ENCODE results near the gene SCAI.
"Not testable (repeated sequence)": the region's sequence is repeated elsewhere in the genome, so short reads cannot be mapped to it uniquely, and the experiment has no call there.

The SCAI gene

DNA sequence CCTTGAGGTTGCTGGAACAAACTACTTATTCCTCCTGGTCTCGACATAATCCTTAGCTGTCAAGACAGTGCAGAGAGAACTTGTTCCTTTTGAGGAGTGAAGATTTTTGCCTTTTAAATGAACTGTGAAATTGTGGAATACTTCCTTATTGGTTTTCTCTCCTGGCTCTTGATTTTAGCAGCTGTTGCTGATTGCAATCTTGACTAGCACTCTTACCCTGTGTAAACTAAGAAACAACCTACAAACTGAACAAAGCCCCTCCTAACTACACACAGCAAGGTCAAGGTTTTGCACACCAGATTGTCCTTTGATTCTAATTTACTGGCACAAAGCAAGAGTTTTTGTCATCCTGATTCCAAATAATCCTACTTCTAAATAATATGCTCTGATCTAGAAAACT, 118.4 kb downstream of the SCAI start:
- TF ChIP-seq CSDC2 (CRISPR knock-in tag; IDR thresholded peaks at IDR 0.05) (no peak), ZNF8 (CRISPR knock-in tag; IDR thresholded peaks at IDR 0.05) (no peak), ARNTL (CRISPR knock-in tag; IDR thresholded peaks at IDR 0.05; ENCODE audit: borderline replicate concordance, low read depth) (no peak), SNAI2 (CRISPR knock-in tag; IDR thresholded peaks at IDR 0.05) (no peak), RARB (CRISPR knock-in tag; IDR thresholded peaks at IDR 0.05) (no peak), TCF4 (CRISPR knock-in tag; IDR thresholded peaks at IDR 0.05; ENCODE audit: borderline replicate concordance) (no peak), ESRRG (CRISPR knock-in tag; IDR thresholded peaks at IDR 0.05) (no peak), ISL1 (CRISPR knock-in tag; IDR thresholded peaks at IDR 0.05) (no peak), OSR1 (CRISPR knock-in tag; IDR thresholded peaks at IDR 0.05) (no peak), BACH2 (CRISPR knock-in tag; IDR thresholded peaks at IDR 0.05; ENCODE audit: borderline replicate concordance) (no peak), TOX (CRISPR knock-in tag; IDR thresholded peaks at IDR 0.05; ENCODE audit: borderline replicate concordance) (no peak), ZNF70 (CRISPR knock-in tag; IDR thresholded peaks at IDR 0.05) (no peak), ZC3H10 (CRISPR knock-in tag; IDR thresholded peaks at IDR 0.05) (no peak)
- TF ChIP-seq, protein P1, sequence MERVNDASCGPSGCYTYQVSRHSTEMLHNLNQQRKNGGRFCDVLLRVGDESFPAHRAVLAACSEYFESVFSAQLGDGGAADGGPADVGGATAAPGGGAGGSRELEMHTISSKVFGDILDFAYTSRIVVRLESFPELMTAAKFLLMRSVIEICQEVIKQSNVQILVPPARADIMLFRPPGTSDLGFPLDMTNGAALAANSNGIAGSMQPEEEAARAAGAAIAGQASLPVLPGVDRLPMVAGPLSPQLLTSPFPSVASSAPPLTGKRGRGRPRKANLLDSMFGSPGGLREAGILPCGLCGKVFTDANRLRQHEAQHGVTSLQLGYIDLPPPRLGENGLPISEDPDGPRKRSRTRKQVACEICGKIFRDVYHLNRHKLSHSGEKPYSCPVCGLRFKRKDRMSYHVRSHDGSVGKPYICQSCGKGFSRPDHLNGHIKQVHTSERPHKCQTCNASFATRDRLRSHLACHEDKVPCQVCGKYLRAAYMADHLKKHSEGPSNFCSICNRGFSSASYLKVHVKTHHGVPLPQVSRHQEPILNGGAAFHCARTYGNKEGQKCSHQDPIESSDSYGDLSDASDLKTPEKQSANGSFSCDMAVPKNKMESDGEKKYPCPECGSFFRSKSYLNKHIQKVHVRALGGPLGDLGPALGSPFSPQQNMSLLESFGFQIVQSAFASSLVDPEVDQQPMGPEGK (CRISPR knock-in tag; IDR thresholded peaks at IDR 0.05; ENCODE audit: borderline replicate concordance): no peak
- TF ChIP-seq, protein P2, sequence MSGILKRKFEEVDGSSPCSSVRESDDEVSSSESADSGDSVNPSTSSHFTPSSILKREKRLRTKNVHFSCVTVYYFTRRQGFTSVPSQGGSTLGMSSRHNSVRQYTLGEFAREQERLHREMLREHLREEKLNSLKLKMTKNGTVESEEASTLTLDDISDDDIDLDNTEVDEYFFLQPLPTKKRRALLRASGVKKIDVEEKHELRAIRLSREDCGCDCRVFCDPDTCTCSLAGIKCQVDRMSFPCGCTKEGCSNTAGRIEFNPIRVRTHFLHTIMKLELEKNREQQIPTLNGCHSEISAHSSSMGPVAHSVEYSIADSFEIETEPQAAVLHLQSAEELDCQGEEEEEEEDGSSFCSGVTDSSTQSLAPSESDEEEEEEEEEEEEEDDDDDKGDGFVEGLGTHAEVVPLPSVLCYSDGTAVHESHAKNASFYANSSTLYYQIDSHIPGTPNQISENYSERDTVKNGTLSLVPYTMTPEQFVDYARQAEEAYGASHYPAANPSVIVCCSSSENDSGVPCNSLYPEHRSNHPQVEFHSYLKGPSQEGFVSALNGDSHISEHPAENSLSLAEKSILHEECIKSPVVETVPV (CRISPR knock-in tag; IDR thresholded peaks at IDR 0.05): no peak
- no peak for ATAC-seq

DNA sequence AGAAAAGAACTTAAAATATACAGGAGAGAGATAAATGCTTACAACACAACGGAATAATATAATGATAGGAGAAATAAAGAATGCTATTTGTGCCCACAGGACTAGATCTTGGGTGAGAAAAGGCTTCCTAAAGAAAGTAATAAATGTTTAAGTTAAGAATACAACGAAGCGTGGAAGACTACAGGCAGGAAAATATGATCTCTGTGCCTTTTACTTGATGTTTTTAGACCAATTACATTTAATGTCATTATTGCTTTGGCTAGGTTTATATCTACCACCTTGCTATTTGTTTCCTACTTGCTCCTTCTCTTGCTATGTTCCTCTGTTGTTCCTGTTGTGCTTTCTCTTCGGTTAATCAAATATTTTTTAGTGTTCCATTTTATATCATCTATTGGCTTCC, 122.3 kb downstream of the SCAI start:
- TF ChIP-seq PPARA (CRISPR knock-in tag; IDR thresholded peaks at IDR 0.05; ENCODE audit: borderline replicate concordance): no peak
- no peak for TF ChIP-seq GLIS3 (CRISPR knock-in tag; IDR thresholded peaks at IDR 0.05)

DNA sequence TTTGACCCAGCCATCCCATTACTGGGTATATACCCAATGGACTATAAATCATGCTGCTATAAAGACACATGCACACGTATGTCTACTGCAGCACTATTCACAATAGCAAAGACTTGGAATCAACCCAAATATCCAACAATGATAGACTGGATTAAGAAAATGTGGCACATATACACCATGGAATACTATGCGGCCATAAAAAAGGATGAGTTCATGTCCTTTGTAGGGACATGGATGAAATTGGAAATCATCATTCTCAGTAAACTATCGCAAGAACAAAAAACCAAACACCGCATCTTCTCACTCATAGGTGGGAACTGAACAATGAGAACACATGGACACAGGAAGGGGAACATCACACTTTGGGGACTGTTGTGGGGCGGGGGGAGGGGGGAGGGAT, 127.7 kb downstream of the SCAI start:
- not testable (repeated sequence) for ATAC-seq

More for the DNA sequence above, 122.3 kb downstream of the SCAI start:
- no peak for ATAC-seq

DNA sequence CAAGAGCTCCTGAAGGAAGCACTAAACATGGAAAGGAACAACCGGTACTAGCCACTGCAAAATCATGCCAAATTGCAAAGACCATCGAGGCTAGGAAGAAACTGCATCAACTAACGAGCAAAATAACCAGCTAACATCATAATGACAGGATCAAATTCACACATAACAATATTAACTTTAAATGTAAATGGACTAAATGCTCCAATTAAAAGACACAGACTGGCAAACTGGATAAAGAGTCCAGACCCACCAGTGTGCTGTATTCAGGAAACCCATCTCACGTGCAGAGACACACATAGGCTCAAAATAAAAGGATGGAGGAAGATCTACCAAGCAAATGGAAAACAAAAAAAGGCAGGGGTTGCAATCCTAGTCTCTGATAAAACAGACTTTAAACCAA, 131.3 kb downstream of the SCAI start:
- not testable (repeated sequence) for ATAC-seq

DNA sequence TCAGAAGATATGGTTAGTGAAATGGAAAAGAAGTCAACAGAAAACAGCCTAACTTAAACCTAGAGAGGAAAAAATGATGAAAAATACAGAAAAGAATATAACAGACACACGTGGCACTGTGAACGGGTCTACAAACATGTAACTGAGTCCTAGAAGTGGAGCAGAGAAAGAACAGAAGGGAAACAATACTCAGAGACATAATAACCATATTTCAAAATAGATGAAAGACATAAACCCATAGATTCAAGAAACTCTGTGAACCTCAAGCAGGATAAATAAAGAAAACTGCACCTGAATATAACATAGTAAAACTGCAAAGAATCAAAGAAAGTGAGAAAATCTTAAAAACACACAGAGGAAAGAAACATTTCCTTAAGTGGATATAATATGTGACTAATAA, 134.7 kb downstream of the SCAI start:
- TF ChIP-seq TOX (CRISPR knock-in tag; IDR thresholded peaks at IDR 0.05; ENCODE audit: borderline replicate concordance) (no peak), OSR1 (CRISPR knock-in tag; IDR thresholded peaks at IDR 0.05) (no peak), RARB (CRISPR knock-in tag; IDR thresholded peaks at IDR 0.05) (no peak), ZC3H10 (CRISPR knock-in tag; IDR thresholded peaks at IDR 0.05) (no peak), ZNF70 (CRISPR knock-in tag; IDR thresholded peaks at IDR 0.05) (no peak), ZNF8 (CRISPR knock-in tag; IDR thresholded peaks at IDR 0.05) (no peak), GLIS3 (CRISPR knock-in tag; IDR thresholded peaks at IDR 0.05) (no peak), PPARA (CRISPR knock-in tag; IDR thresholded peaks at IDR 0.05; ENCODE audit: borderline replicate concordance) (no peak), CSDC2 (CRISPR knock-in tag; IDR thresholded peaks at IDR 0.05) (no peak)
- TF ChIP-seq, protein P3, sequence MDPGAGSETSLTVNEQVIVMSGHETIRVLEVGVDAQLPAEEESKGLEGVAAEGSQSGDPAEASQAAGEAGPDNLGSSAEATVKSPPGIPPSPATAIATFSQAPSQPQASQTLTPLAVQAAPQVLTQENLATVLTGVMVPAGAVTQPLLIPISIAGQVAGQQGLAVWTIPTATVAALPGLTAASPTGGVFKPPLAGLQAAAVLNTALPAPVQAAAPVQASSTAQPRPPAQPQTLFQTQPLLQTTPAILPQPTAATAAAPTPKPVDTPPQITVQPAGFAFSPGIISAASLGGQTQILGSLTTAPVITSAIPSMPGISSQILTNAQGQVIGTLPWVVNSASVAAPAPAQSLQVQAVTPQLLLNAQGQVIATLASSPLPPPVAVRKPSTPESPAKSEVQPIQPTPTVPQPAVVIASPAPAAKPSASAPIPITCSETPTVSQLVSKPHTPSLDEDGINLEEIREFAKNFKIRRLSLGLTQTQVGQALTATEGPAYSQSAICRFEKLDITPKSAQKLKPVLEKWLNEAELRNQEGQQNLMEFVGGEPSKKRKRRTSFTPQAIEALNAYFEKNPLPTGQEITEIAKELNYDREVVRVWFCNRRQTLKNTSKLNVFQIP (CRISPR knock-in tag; IDR thresholded peaks at IDR 0.05; ENCODE audit: borderline replicate concordance, low read depth): no peak
- TF ChIP-seq, protein P4, sequence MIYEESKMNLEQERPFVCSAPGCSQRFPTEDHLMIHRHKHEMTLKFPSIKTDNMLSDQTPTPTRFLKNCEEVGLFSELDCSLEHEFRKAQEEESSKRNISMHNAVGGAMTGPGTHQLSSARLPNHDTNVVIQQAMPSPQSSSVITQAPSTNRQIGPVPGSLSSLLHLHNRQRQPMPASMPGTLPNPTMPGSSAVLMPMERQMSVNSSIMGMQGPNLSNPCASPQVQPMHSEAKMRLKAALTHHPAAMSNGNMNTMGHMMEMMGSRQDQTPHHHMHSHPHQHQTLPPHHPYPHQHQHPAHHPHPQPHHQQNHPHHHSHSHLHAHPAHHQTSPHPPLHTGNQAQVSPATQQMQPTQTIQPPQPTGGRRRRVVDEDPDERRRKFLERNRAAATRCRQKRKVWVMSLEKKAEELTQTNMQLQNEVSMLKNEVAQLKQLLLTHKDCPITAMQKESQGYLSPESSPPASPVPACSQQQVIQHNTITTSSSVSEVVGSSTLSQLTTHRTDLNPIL (CRISPR knock-in tag; IDR thresholded peaks at IDR 0.05; ENCODE audit: low read depth): no peak
- TF ChIP-seq, protein P1 (CRISPR knock-in tag; IDR thresholded peaks at IDR 0.05; ENCODE audit: borderline replicate concordance): no peak
- TF ChIP-seq, protein P2 (CRISPR knock-in tag; IDR thresholded peaks at IDR 0.05): no peak
- TF ChIP-seq, protein P5, sequence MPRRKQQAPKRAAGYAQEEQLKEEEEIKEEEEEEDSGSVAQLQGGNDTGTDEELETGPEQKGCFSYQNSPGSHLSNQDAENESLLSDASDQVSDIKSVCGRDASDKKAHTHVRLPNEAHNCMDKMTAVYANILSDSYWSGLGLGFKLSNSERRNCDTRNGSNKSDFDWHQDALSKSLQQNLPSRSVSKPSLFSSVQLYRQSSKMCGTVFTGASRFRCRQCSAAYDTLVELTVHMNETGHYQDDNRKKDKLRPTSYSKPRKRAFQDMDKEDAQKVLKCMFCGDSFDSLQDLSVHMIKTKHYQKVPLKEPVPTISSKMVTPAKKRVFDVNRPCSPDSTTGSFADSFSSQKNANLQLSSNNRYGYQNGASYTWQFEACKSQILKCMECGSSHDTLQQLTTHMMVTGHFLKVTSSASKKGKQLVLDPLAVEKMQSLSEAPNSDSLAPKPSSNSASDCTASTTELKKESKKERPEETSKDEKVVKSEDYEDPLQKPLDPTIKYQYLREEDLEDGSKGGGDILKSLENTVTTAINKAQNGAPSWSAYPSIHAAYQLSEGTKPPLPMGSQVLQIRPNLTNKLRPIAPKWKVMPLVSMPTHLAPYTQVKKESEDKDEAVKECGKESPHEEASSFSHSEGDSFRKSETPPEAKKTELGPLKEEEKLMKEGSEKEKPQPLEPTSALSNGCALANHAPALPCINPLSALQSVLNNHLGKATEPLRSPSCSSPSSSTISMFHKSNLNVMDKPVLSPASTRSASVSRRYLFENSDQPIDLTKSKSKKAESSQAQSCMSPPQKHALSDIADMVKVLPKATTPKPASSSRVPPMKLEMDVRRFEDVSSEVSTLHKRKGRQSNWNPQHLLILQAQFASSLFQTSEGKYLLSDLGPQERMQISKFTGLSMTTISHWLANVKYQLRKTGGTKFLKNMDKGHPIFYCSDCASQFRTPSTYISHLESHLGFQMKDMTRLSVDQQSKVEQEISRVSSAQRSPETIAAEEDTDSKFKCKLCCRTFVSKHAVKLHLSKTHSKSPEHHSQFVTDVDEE (CRISPR knock-in tag; IDR thresholded peaks at IDR 0.05): no peak
- ATAC-seq: no peak

All from SK-N-SH treated with all-trans-retinoic acid at 6 μM for 48 hours (cell line).